HG02610 (cell line): ENCODE measurements around the gene COQ2.
"Not testable (repeated sequence)": the region's sequence is repeated elsewhere in the genome, so short reads cannot be mapped to it uniquely, and the experiment has no call there.

Experiments
- ATAC-seq: cut with Tn5 transposase; IDR thresholded peaks from one replicate; pipeline ENCODE4 v1.9.1; 2021; ENCODE audit warnings: mild to moderate bottlenecking, moderate library complexity; ENCODE audit not compliant: unreplicated experiment

COQ2 gene

GRCh38 chr4:83284193-83285054, at the start of gene COQ2:
Gene COQ2, minus strand, starts transcription at chr4:83284798. Its CDS starts 34 bp downstream, at chr4:83284764.
- peak; percentile 88 for ATAC-seq

GRCh38 chr4:83331956-83332355, 47.4 kb upstream of the COQ2 start:
- ATAC-seq, result no peak

- no peak for ATAC-seq
Observed at GRCh38 chr4:83329521-83330110, 45.0 kb upstream of the COQ2 start.

- no peak for ATAC-seq
Observed at GRCh38 chr4:83328521-83329187, 44.1 kb upstream of the COQ2 start.

GRCh38 chr4:83326546-83326945, 41.9 kb upstream of the COQ2 start:
- no peak for ATAC-seq

GRCh38 chr4:83325306-83325705, 40.7 kb upstream of the COQ2 start:
- not testable (repeated sequence) for ATAC-seq

- ATAC-seq, result no peak
Observed at GRCh38 chr4:83323136-83323535, 38.5 kb upstream of the COQ2 start.

- peak; percentile 46 for ATAC-seq
Observed at GRCh38 chr4:83320548-83320947, 36.0 kb upstream of the COQ2 start.

- no peak for ATAC-seq
Observed at GRCh38 chr4:83318666-83319065, 34.1 kb upstream of the COQ2 start.

GRCh38 chr4:83317671-83318070, 33.1 kb upstream of the COQ2 start:
- no peak for ATAC-seq

- ATAC-seq, result no peak
Observed at GRCh38 chr4:83316459-83317165, 32.0 kb upstream of the COQ2 start.

- no peak for ATAC-seq
Observed at GRCh38 chr4:83315341-83315870, 30.8 kb upstream of the COQ2 start.

GRCh38 chr4:83308672-83309071, 24.1 kb upstream of the COQ2 start:
- ATAC-seq, result no peak

GRCh38 chr4:83307920-83308319, 23.3 kb upstream of the COQ2 start:
- ATAC-seq, result no peak

GRCh38 chr4:83305187-83305586, 20.6 kb upstream of the COQ2 start:
- no peak for ATAC-seq

GRCh38 chr4:83297548-83298260, 13.1 kb upstream of the COQ2 start:
- peak; percentile 64 for ATAC-seq

- no peak for ATAC-seq
Observed at GRCh38 chr4:83293305-83294046, 8.9 kb upstream of the COQ2 start.

- ATAC-seq, result not testable (repeated sequence)
Observed at GRCh38 chr4:83290059-83290774, 5.6 kb upstream of the COQ2 start.

GRCh38 chr4:83288381-83288780, 3.8 kb upstream of the COQ2 start:
- ATAC-seq, result not testable (repeated sequence)
